Activated CD8-positive, alpha-beta T cell treated with anti-CD3 and anti-CD28 coated beads for 36 hours (primary cell): ENCODE results near the gene RNF223. TPM values are rescaled to one million over a fixed set of nuclear protein-coding genes. Genes with fewer than 3 reads are reported as not detected.
A peak's percentile ranks its signal among the peaks of the same experiment; 100 is the strongest.
"Not testable (repeated sequence)": the region's sequence is repeated elsewhere in the genome, so short reads cannot be mapped to it uniquely, and the experiment has no call there.

Experiments
- ATAC-seq: fragments of 200-7000 bp; cut with Tn5 transposase; one replicate; pipeline ENCODE4 v1.10.0; 2021; ENCODE audit warnings: mild to moderate bottlenecking, moderate library complexity
- CTCF ChIA-PET: fragments of 350-600 bp; sonication (Branson Sonifier 250); formaldehyde crosslinking; loops from one replicate; lab custom pipeline; 2021; ENCODE audit warnings: antibody characterized with exemption; lab: Charles Lee
- POLR2A ChIA-PET: fragments of 350-600 bp; sonication (Branson Sonifier 250); formaldehyde crosslinking; loops from one replicate; lab custom pipeline; 2021; ENCODE audit warnings: antibody characterized with exemption; lab: Charles Lee
- DNase-seq: peaks from one replicate; pipeline ENCODE4 v3.0.0-alpha.2; 2020
- H3K27ac Mint-ChIP-seq: one replicate; pipeline ENCODE4 v1.8.0; 2021; ENCODE audit warnings: mild to moderate bottlenecking, mixed read lengths
- H3K27me3 Mint-ChIP-seq: one replicate; pipeline ENCODE4 v1.8.0; 2021; ENCODE audit warnings: mixed read lengths
- H3K36me3 Mint-ChIP-seq: one replicate; pipeline ENCODE4 v1.8.0; 2021; ENCODE audit warnings: low read depth, mixed read lengths
- H3K4me1 Mint-ChIP-seq: one replicate; pipeline ENCODE4 v1.8.0; 2021; ENCODE audit warnings: low read depth, mixed read lengths
- H3K4me3 Mint-ChIP-seq: one replicate; pipeline ENCODE4 v1.8.0; 2021; ENCODE audit warnings: mild to moderate bottlenecking, moderate library complexity, mixed read lengths
- H3K9me3 Mint-ChIP-seq: one replicate; pipeline ENCODE4 v1.8.0; 2021; ENCODE audit warnings: mixed read lengths
- intact Hi-C: fragments of 100-400 bp; cut with micrococcal nuclease; formaldehyde crosslinking; loops from one replicate; pipeline ENCODE4 v1.10.0; 2022
- total RNA-seq, 2 experiments: library from RNA; stranded (reverse); gene quantifications; one replicate each; pipeline ENCODE4 v1.2.3, GENCODE V29; 2021
- TF ChIP-seq, protein P1 (sequence below): fragments of 200-600 bp; IDR thresholded peaks from one replicate; pipeline ENCODE4 v1.8.0; 2022; ENCODE audit warnings: antibody characterized with exemption, mild to moderate bottlenecking

The RNF223 gene
- total RNA-seq, 2 experiments from 2014 or later, result not detected

DNA sequence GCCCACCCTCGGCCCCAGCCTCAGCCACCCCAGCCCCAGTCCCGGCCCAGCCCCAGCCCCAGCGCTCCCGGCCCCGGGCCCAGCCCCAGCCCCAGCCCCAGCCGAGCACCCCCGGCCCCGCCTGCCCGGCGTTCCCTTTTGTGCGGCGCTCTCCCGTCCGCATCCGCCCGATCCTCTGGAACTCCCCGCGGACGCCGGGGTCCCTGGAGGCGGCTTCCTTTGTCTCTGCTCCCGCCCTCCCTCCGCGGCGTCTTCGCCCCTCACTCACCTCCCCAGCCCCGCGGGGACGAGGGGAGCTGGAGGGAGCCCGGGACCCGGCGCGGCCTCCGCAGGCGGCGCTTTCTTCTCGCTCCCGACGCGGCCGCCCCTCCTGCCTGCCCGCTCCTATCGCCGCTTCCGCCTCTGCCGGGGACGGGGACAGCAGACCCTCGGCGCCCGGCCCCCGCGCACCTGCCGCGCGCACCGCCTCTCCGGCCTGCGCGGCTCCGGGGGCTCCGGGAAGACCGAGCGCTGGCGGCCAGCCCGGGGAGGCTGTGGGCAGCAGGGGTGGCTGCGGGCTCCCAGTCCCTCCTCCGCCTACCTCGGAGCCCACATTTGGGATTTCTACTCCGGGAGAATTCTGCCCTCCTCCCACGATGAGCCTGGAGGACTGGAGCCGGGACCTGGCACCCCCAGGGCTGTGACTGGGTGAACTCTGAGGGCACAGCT, 40.2 kb downstream of the RNF223 start:
- intact Hi-C loops, result no loop called here
- DNase-seq, result peak; percentile 37
- ChIA-PET POLR2A (interaction anchor here (0.9 to 2.3 kb wide), 6 partner anchors 11 to 171 kb away, joined by 3 to 8 read pairs (median 4); partner anchors contain the start of gene ISG15), CTCF (interaction anchor here (0.6 to 3.6 kb wide), 18 partner anchors 10 to 340 kb away, joined by 3 to 38 read pairs (median 4); partner anchors contain the start of gene ISG15)
- Mint-ChIP-seq H3K36me3 (no peaks in the 10 kb centered on the region), H3K4me3 (peak overlapping the region; percentile 66), H3K27ac (no peak overlapping the region), H3K27me3 (peaks cover 27% of the 10 kb centered on the region), H3K9me3 (no peaks in the 10 kb centered on the region), H3K4me1 (peaks cover 17% of the 10 kb centered on the region)
- TF ChIP-seq, protein P1, sequence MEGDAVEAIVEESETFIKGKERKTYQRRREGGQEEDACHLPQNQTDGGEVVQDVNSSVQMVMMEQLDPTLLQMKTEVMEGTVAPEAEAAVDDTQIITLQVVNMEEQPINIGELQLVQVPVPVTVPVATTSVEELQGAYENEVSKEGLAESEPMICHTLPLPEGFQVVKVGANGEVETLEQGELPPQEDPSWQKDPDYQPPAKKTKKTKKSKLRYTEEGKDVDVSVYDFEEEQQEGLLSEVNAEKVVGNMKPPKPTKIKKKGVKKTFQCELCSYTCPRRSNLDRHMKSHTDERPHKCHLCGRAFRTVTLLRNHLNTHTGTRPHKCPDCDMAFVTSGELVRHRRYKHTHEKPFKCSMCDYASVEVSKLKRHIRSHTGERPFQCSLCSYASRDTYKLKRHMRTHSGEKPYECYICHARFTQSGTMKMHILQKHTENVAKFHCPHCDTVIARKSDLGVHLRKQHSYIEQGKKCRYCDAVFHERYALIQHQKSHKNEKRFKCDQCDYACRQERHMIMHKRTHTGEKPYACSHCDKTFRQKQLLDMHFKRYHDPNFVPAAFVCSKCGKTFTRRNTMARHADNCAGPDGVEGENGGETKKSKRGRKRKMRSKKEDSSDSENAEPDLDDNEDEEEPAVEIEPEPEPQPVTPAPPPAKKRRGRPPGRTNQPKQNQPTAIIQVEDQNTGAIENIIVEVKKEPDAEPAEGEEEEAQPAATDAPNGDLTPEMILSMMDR, result no peak
- peak; percentile 9 for ATAC-seq

GRCh38 chr1:1033009-1033587, 41.0 kb downstream of the RNF223 start:
- H3K9me3 Mint-ChIP-seq, result no peaks in the 10 kb centered on the region
- intact Hi-C loops, result no loop called here
- H3K4me1 Mint-ChIP-seq, result peaks cover 12% of the 10 kb centered on the region
- TF ChIP-seq, protein P1, result peak; percentile 90
- H3K36me3 Mint-ChIP-seq, result no peaks in the 10 kb centered on the region
- DNase-seq (peak; percentile 97), ATAC-seq (peak; percentile 96)
- H3K27ac Mint-ChIP-seq, result no peak overlapping the region
- peaks cover 23% of the 10 kb centered on the region for H3K27me3 Mint-ChIP-seq
- peak overlapping the region; percentile 42 for H3K4me3 Mint-ChIP-seq
- ChIA-PET CTCF (interaction anchor here (0.6 to 3.6 kb wide), 19 partner anchors 10 to 340 kb away, joined by 3 to 38 read pairs (median 3); partner anchors contain the start of gene ISG15), POLR2A (interaction anchor here (0.7 to 2.3 kb wide), 8 partner anchors 12 to 176 kb away, joined by 3 to 8 read pairs (median 4); partner anchors contain the start of gene ISG15)

- Mint-ChIP-seq H3K36me3 (no peaks in the 10 kb centered on the region), H3K27ac (peak overlapping the region; percentile 66), H3K27me3 (peaks cover 20% of the 10 kb centered on the region), H3K4me3 (peak overlapping the region; percentile 27), H3K9me3 (no peaks in the 10 kb centered on the region), H3K4me1 (peaks cover 12% of the 10 kb centered on the region)
- ATAC-seq (no peak), DNase-seq (no peak)
- intact Hi-C loops, result no loop called here
- CTCF ChIA-PET, result interaction anchor here (1.0 to 3.6 kb wide), 13 partner anchors 9 to 341 kb away, joined by 3 to 38 read pairs (median 5); partner anchors contain the start of gene ISG15
- TF ChIP-seq, protein P1, result no peak
- POLR2A ChIA-PET, result interaction anchor here (0.8 to 2.3 kb wide), 7 partner anchors 10 to 32 kb away, joined by 3 to 8 read pairs (median 5); partner anchors contain the start of gene ISG15
These were observed 41.7 kb downstream of the RNF223 start for GRCh38 chr1:1032424-1032823.

- no peak overlapping the region for H3K4me3 Mint-ChIP-seq
- TF ChIP-seq, protein P1, result no peak
- intact Hi-C loops, result no loop called here
- DNase-seq (no peak), ATAC-seq (no peak)
- H3K4me1 Mint-ChIP-seq, result peaks cover 12% of the 10 kb centered on the region
- CTCF ChIA-PET, result interaction anchor here (1.0 to 3.6 kb wide), 8 partner anchors 13 to 260 kb away, joined by 3 to 38 read pairs (median 10); partner anchors contain the start of gene ISG15
- no peaks in the 10 kb centered on the region for H3K9me3 Mint-ChIP-seq
- peaks cover 14% of the 10 kb centered on the region for H3K27me3 Mint-ChIP-seq
- POLR2A ChIA-PET, result interaction anchor here (0.7 to 1.9 kb wide), 7 partner anchors 8 to 32 kb away, joined by 3 to 8 read pairs (median 3); no protein-coding TSS in a partner anchor
- no peak overlapping the region for H3K27ac Mint-ChIP-seq
- H3K36me3 Mint-ChIP-seq, result no peaks in the 10 kb centered on the region
These were observed 42.4 kb downstream of the RNF223 start for GRCh38 chr1:1031659-1032235.

- H3K4me3 Mint-ChIP-seq, intact Hi-C loops, H3K27ac Mint-ChIP-seq, H3K9me3 Mint-ChIP-seq, H3K36me3 Mint-ChIP-seq, DNase-seq, ATAC-seq: not testable (repeated sequence)
- H3K27me3 Mint-ChIP-seq, result peaks cover 11% of the 10 kb centered on the region
- POLR2A ChIA-PET, result interaction anchor here (0.8 to 1.9 kb wide), 4 partner anchors 9 to 32 kb away, joined by 3 to 7 read pairs (median 4); no protein-coding TSS in a partner anchor
- peaks cover 12% of the 10 kb centered on the region for H3K4me1 Mint-ChIP-seq
- CTCF ChIA-PET, result interaction anchor here (2.5 to 3.6 kb wide), 5 partner anchors 12 to 92 kb away, joined by 9 to 38 read pairs (median 12); partner anchors contain the start of gene ISG15
These were observed 43.0 kb downstream of the RNF223 start for GRCh38 chr1:1030867-1031658.
